ENCODE data around the gene PLOD1. TPM values are rescaled to one million over a fixed set of nuclear protein-coding genes. Genes with fewer than 3 reads are reported as not detected.
"Not testable (repeated sequence)": the region's sequence is repeated elsewhere in the genome, so short reads cannot be mapped to it uniquely, and the experiment has no call there.

PLOD1 gene
- total RNA-seq, 4 donors from 2014 or later: 52.8 to 87.9 (median 64.0) TPM

- no peaks in the 10 kb centered on the region for H3K9me3 ChIP-seq
- WGBS, 2 donors: 79 to 80% methylated on average over 17 of the region's 17 CpGs
- H3K27ac ChIP-seq: no peak overlapping the region
- TF ChIP-seq POLR2A (IDR thresholded peaks at IDR 0.05) (no peak), CTCF (IDR thresholded peaks at IDR 0.05) (no peak), EP300 (IDR thresholded peaks at IDR 0.05) (no peak)
- no peaks in the 10 kb centered on the region for H3K4me1 ChIP-seq
- peaks cover 0 to 98% (median 54%) of the 10 kb centered on the region in 3 donors for H3K36me3 ChIP-seq
- H3K4me3 ChIP-seq: no peak overlapping the region
- no peak for DNase-seq (ENCODE audit: low spot score in 2 of 2)
- no peaks in the 10 kb centered on the region for H3K27me3 ChIP-seq
Measured at GRCh38 chr1:12006167-12006921, 71.8 kb downstream of the PLOD1 start.

GRCh38 chr1:12007204-12007603 is 72.7 kb downstream of the PLOD1 start:
- H3K4me1 ChIP-seq: no peaks in the 10 kb centered on the region
- no peak overlapping the region for H3K4me3 ChIP-seq
- no peaks in the 10 kb centered on the region for H3K9me3 ChIP-seq
- no peak overlapping the region for H3K27ac ChIP-seq
- no peak for DNase-seq (ENCODE audit: low spot score in 2 of 2)
- TF ChIP-seq POLR2A (IDR thresholded peaks at IDR 0.05) (no peak), EP300 (IDR thresholded peaks at IDR 0.05) (no peak), CTCF (IDR thresholded peaks at IDR 0.05) (no peak)
- H3K36me3 ChIP-seq: peaks cover 0 to 98% (median 52%) of the 10 kb centered on the region in 3 donors
- H3K27me3 ChIP-seq: no peaks in the 10 kb centered on the region
- 94 to 95% methylated on average over 6 of the region's 6 CpGs for WGBS, 2 donors

- H3K36me3 ChIP-seq: peaks cover 0 to 94% (median 44%) of the 10 kb centered on the region in 3 donors
- not testable (repeated sequence) for H3K4me1 ChIP-seq; H3K27ac ChIP-seq; DNase-seq (ENCODE audit: low spot score in 2 of 2); H3K9me3 ChIP-seq; H3K4me3 ChIP-seq; H3K27me3 ChIP-seq
- WGBS, 2 donors: 89 to 92% methylated on average over 14 to 15 of the region's 33 CpGs
Measured at GRCh38 chr1:12008355-12008754, 73.8 kb downstream of the PLOD1 start.

- H3K4me3 ChIP-seq: no peak overlapping the region
- no peak overlapping the region for H3K27ac ChIP-seq
- no peaks in the 10 kb centered on the region for H3K27me3 ChIP-seq
- WGBS, 2 donors: 95 to 98% methylated on average over 5 to 8 of the region's 9 CpGs
- H3K9me3 ChIP-seq: no peaks in the 10 kb centered on the region
- no peak for TF ChIP-seq POLR2A (IDR thresholded peaks at IDR 0.05)
- no peak for TF ChIP-seq CTCF (IDR thresholded peaks at IDR 0.05)
- no peak for TF ChIP-seq EP300 (IDR thresholded peaks at IDR 0.05)
- H3K4me1 ChIP-seq: no peaks in the 10 kb centered on the region
- no peak for DNase-seq (ENCODE audit: low spot score in 2 of 2)
- H3K36me3 ChIP-seq: peaks cover 0 to 89% (median 41%) of the 10 kb centered on the region in 3 donors
Measured at GRCh38 chr1:12009318-12009947, 74.9 kb downstream of the PLOD1 start.

GRCh38 chr1:12010746-12011570 is 76.4 kb downstream of the PLOD1 start:
- TF ChIP-seq EP300 (IDR thresholded peaks at IDR 0.05): no peak
- no peak for TF ChIP-seq POLR2A (IDR thresholded peaks at IDR 0.05)
- no peak for TF ChIP-seq CTCF (IDR thresholded peaks at IDR 0.05)

More at GRCh38 chr1:12010746-12011570, 76.4 kb downstream of the PLOD1 start:
- Histone ChIP-seq H3K36me3 (peaks cover 0 to 74% (median 28%) of the 10 kb centered on the region in 3 donors), H3K4me1 (no peaks in the 10 kb centered on the region), H3K27ac (no peak overlapping the region), H3K9me3 (no peaks in the 10 kb centered on the region), H3K4me3 (no peak overlapping the region), H3K27me3 (no peaks in the 10 kb centered on the region)
- DNase-seq (ENCODE audit: low spot score in 2 of 2): no peak
- 85 to 88% methylated on average over 16 of the region's 16 CpGs for WGBS, 2 donors

All from tibial nerve (tissue), 4 donors.